ENCODE results near the gene UQCRQ. TPM values are rescaled to one million over a fixed set of nuclear protein-coding genes. Genes with fewer than 3 reads are reported as not detected.

The UQCRQ gene
- 386 to 557 TPM (median 512 TPM) in 5 replicates for total RNA-seq (2022; extraction: Qiagen RNA extraction; ENCODE audit: low read depth)

GRCh38 chr5:132866342-132867045 lies at the start of gene UQCRQ, which contains the start of gene GDF9:
Gene UQCRQ, plus strand, starts transcription at chr5:132866642. Its CDS starts 240 bp downstream, at chr5:132866882.
Gene GDF9, minus strand, starts transcription at chr5:132866469. Its CDS starts 1,936 bp downstream, at chr5:132864533.

GRCh38 chr5:132830436-132831094 lies 35.9 kb upstream of the UQCRQ start, which contains the start of gene SHROOM1:
Gene SHROOM1, minus strand, starts transcription at chr5:132830647. Its CDS starts 4,507 bp downstream, at chr5:132826140.

DNA sequence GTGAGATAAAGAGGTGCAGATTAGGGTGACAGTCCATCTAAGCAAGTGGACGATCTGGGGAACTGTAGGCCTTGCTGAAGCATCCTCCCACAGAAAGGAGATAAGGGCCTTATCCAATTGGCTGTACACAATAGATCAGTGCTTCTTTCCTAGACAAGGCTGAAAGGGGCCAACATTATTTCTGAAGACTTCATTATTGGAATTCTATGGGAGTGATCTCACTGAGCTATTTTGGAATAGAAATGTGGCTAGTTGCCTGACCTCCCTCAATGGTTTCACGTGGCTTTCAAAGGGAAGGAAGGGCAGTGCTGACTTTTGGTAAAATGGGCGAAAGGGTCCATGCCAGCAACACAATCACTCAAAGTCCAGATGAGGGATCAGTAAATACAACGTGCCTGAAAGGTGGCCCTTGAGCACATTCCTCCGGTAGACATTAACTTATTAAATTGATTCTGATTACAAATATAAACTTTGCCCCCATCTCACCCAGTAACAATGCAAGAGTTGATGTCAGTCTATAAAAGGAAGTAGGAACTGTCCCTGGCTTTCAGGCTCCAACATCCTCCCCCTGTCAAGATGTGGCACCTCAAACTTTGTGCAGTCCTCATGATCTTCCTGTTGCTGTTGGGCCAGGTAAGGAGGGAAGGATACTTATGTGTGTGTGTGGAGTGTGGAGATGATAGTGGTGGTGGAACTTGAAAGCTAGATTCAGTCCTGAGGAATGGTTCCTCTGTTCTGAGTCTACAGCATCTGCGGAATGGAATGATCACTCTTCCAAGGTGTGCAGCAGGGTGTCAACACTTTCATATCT lies 6.9 kb downstream of the UQCRQ start, which contains the start of gene LEAP2:
Gene LEAP2, plus strand, starts transcription at position 550 of the 811 bp plus-strand sequence. Its CDS starts 27 bp downstream, at position 577.

Other genes with a start within 250 kb of the UQCRQ start
- 0.07 TPM in 1 of 5 replicates, not detected in the others for gene IL13, start 208.5 kb upstream of the UQCRQ start, total RNA-seq (2022; extraction: Qiagen RNA extraction; ENCODE audit: low read depth)
- not detected in 5 replicates for gene IL4, start 192.7 kb upstream of the UQCRQ start, total RNA-seq (2022; extraction: Qiagen RNA extraction; ENCODE audit: low read depth)
- 7.4 to 14.0 TPM (median 9.6 TPM) in 5 replicates for gene KIF3A, start 129.1 kb upstream of the UQCRQ start, total RNA-seq (2022; extraction: Qiagen RNA extraction; ENCODE audit: low read depth)
- gene CCNI2, start 119.2 kb upstream of the UQCRQ start, total RNA-seq (2022; extraction: Qiagen RNA extraction; ENCODE audit: low read depth): 0.09 to 0.36 TPM (median 0.11 TPM) in 4 of 5 replicates, not detected in the other
- gene SEPTIN8, start 89.4 kb upstream of the UQCRQ start, total RNA-seq (2022; extraction: Qiagen RNA extraction; ENCODE audit: low read depth): 17.3 to 21.5 TPM (median 18.5 TPM) in 5 replicates
- 0.08 to 0.17 TPM (median 0.15 TPM) in 4 of 5 replicates, not detected in the other for gene SOWAHA, start 53.3 kb upstream of the UQCRQ start, total RNA-seq (2022; extraction: Qiagen RNA extraction; ENCODE audit: low read depth)
- 7.8 to 11.0 TPM (median 9.6 TPM) in 5 replicates for gene SHROOM1, start 36.0 kb upstream of the UQCRQ start, total RNA-seq (2022; extraction: Qiagen RNA extraction; ENCODE audit: low read depth)
- 0.17 to 0.56 TPM (median 0.24 TPM) in 5 replicates for gene GDF9, start 173 bp upstream of the UQCRQ start, total RNA-seq (2022; extraction: Qiagen RNA extraction; ENCODE audit: low read depth)
- gene LEAP2, start 7.0 kb downstream of the UQCRQ start, total RNA-seq (2022; extraction: Qiagen RNA extraction; ENCODE audit: low read depth): 0.87 to 1.7 TPM (median 1.5 TPM) in 5 replicates
- 17.2 to 23.8 TPM (median 20.5 TPM) in 5 replicates for gene AFF4, start 97.0 kb downstream of the UQCRQ start, total RNA-seq (2022; extraction: Qiagen RNA extraction; ENCODE audit: low read depth)
- gene ZCCHC10, start 159.9 kb downstream of the UQCRQ start, total RNA-seq (2022; extraction: Qiagen RNA extraction; ENCODE audit: low read depth): 27.7 to 37.6 TPM (median 30.1 TPM) in 5 replicates
- 158 to 199 TPM (median 188 TPM) in 5 replicates for gene HSPA4, start 185.4 kb downstream of the UQCRQ start, total RNA-seq (2022; extraction: Qiagen RNA extraction; ENCODE audit: low read depth)